ENCODE measurements around the gene CFAP92. TPM values are rescaled to one million over a fixed set of nuclear protein-coding genes. Genes with fewer than 3 reads are reported as not detected.

Gene CFAP92
- total RNA-seq, 1 experiment from 2014 or later = 0.18 TPM

DNA sequence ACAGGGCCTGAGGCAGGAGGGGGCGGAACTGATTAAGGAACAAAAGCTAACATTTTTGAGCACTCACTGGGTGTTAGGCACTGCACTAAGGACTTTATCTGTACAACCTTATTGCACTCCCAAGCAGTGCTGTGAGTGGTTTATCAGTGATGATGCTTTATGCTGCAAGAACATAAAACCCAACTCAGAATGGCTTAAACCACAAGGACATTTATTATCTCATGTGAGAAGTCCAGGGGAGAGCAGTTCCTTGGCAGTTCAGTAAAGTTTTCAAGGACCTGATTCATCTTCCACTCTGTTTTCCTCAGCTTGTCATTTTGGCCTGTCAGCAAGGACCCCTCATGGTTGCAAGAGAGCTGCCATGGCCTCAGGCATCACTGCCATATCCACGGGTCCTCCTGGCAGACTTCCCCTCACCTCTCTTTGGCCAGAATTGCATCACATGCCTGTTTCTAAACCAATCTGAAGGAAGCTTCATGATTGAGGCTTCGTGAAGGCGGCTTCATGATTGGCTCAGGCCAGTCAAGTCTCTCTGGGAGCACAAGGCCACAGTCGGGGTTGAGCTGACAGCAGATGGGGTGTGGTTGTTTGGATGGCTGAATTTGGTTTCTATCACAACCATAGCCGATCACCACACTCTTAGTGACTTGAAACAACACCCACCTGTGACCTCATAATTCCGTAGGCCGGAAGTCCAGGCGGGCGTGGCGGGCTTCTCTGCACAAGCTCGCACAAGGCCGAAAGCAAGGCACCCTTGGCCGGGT lies 23.0 kb upstream of the CFAP92 start:
- no peaks in the 10 kb centered on the region for H3K27me3 ChIP-seq (ENCODE audit: control insufficient read depth, insufficient read depth, low read length)
- no peaks in the 10 kb centered on the region for H3K9me3 ChIP-seq (ENCODE audit: control insufficient read depth, insufficient read depth, low read depth, low read length)
- no peak overlapping the region for H3K4me3 ChIP-seq (ENCODE audit: low read depth in 2 of 2, low read length in 2 of 2)
- TF ChIP-seq TCF7L2 (IDR thresholded peaks at IDR 0.05; ENCODE audit: low read depth, low read length) = no peak
- ChIA-PET CTCF (interaction anchor here (0.7 to 1.3 kb wide), 4 partner anchors 35 to 229 kb away, joined by 3 to 22 read pairs (median 4); no protein-coding TSS in a partner anchor), POLR2A (interaction anchor here (0.6 kb wide), 1 partner anchor 47 kb away, joined by 9 read pairs; no protein-coding TSS in a partner anchor)
- BruUV-seq (replicated peaks) = no TSS peak
- ATAC-seq (no peak), DNase-seq (ENCODE audit: low read depth, low spot score) (no peak)
- in situ Hi-C loops (cut with HindIII; ENCODE audit: low pct_unique_long_range_greater_than_20kb, low sequenced_read_pairs) (no loop called here), intact Hi-C loops (cut with micrococcal nuclease; ENCODE audit: unreplicated experiment) (no loop called here)
- no peaks in the 10 kb centered on the region for H3K4me1 ChIP-seq (ENCODE audit: control insufficient read depth, insufficient read depth, low read length)
- H3K36me3 ChIP-seq (ENCODE audit: control insufficient read depth, insufficient read depth, low read length) = no peaks in the 10 kb centered on the region
- no peak overlapping the region for H3K27ac ChIP-seq (ENCODE audit: low read length)

DNA sequence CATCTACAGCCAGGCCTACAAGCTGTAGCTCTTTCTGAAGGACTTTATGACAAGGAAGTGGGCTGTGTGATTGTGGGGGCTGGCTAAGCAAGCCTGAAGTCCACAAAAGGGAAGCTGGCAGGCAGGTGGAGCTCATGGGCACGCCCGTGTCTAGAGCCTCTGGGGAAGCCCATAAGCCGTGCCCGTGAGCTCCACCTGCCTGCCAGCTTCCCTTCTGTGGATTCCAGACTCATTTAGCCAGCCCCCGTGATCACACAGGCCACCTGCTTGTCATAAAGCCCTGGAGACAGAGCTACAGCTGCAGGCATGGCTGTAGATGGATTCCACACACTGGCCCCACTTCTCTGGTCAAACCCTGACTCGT lies 22.5 kb upstream of the CFAP92 start:
- TF ChIP-seq SIN3A (IDR thresholded peaks at IDR 0.05; ENCODE audit: borderline replicate concordance, insufficient read depth, low read depth, low read length) = no peak
- ATAC-seq = peak; percentile 38; the same call in 1 of the 2 replicates
- no peaks in the 10 kb centered on the region for H3K36me3 ChIP-seq (ENCODE audit: control insufficient read depth, insufficient read depth, low read length)
- intact Hi-C loops (cut with micrococcal nuclease; ENCODE audit: unreplicated experiment) (no loop called here), in situ Hi-C loops (cut with HindIII; ENCODE audit: low pct_unique_long_range_greater_than_20kb, low sequenced_read_pairs) (no loop called here)
- ChIA-PET POLR2A (interaction anchor here (0.6 to 1.4 kb wide), 2 partner anchors 22 to 48 kb away, joined by 4 to 9 read pairs; partner anchors contain the start of gene CFAP92), CTCF (interaction anchor here (0.6 to 1.3 kb wide), 5 partner anchors 36 to 229 kb away, joined by 3 to 22 read pairs (median 4); no protein-coding TSS in a partner anchor)
- BruUV-seq (replicated peaks) = no TSS peak
- no peak overlapping the region for H3K4me3 ChIP-seq (ENCODE audit: low read depth in 2 of 2, low read length in 2 of 2)
- no peak overlapping the region; the same call in 1 of the 2 replicates for H3K27ac ChIP-seq (ENCODE audit: low read length)
- no peaks in the 10 kb centered on the region for H3K27me3 ChIP-seq (ENCODE audit: control insufficient read depth, insufficient read depth, low read length)
- no peak for DNase-seq (ENCODE audit: low read depth, low spot score)
- no peaks in the 10 kb centered on the region for H3K4me1 ChIP-seq (ENCODE audit: control insufficient read depth, insufficient read depth, low read length)
- no peaks in the 10 kb centered on the region for H3K9me3 ChIP-seq (ENCODE audit: control insufficient read depth, insufficient read depth, low read depth, low read length)

GRCh38 chr3:129015388-129016105 lies 21.7 kb upstream of the CFAP92 start:
- Histone ChIP-seq H3K4me1 (ENCODE audit: control insufficient read depth, insufficient read depth, low read length) (no peaks in the 10 kb centered on the region), H3K9me3 (ENCODE audit: control insufficient read depth, insufficient read depth, low read depth, low read length) (no peaks in the 10 kb centered on the region), H3K4me3 (ENCODE audit: low read depth in 2 of 2, low read length in 2 of 2) (no peak overlapping the region), H3K36me3 (ENCODE audit: control insufficient read depth, insufficient read depth, low read length) (no peaks in the 10 kb centered on the region), H3K27me3 (ENCODE audit: control insufficient read depth, insufficient read depth, low read length) (no peaks in the 10 kb centered on the region), H3K27ac (ENCODE audit: low read length) (no peak overlapping the region; the same call in 1 of the 2 replicates)
- CTCF ChIA-PET = interaction anchor here (0.6 to 1.3 kb wide), 5 partner anchors 45 to 230 kb away, joined by 3 to 22 read pairs (median 4); no protein-coding TSS in a partner anchor
- POLR2A ChIA-PET = interaction anchor here (1.4 kb wide), 1 partner anchor 22 kb away, joined by 4 read pairs; the partner anchor contains the start of gene CFAP92
- intact Hi-C loops (cut with micrococcal nuclease; ENCODE audit: unreplicated experiment) = no loop called here
- ATAC-seq (no peak), DNase-seq (ENCODE audit: low read depth, low spot score) (no peak)
- in situ Hi-C loops (cut with HindIII; ENCODE audit: low pct_unique_long_range_greater_than_20kb, low sequenced_read_pairs) = no loop called here
- TF ChIP-seq, protein P1, sequence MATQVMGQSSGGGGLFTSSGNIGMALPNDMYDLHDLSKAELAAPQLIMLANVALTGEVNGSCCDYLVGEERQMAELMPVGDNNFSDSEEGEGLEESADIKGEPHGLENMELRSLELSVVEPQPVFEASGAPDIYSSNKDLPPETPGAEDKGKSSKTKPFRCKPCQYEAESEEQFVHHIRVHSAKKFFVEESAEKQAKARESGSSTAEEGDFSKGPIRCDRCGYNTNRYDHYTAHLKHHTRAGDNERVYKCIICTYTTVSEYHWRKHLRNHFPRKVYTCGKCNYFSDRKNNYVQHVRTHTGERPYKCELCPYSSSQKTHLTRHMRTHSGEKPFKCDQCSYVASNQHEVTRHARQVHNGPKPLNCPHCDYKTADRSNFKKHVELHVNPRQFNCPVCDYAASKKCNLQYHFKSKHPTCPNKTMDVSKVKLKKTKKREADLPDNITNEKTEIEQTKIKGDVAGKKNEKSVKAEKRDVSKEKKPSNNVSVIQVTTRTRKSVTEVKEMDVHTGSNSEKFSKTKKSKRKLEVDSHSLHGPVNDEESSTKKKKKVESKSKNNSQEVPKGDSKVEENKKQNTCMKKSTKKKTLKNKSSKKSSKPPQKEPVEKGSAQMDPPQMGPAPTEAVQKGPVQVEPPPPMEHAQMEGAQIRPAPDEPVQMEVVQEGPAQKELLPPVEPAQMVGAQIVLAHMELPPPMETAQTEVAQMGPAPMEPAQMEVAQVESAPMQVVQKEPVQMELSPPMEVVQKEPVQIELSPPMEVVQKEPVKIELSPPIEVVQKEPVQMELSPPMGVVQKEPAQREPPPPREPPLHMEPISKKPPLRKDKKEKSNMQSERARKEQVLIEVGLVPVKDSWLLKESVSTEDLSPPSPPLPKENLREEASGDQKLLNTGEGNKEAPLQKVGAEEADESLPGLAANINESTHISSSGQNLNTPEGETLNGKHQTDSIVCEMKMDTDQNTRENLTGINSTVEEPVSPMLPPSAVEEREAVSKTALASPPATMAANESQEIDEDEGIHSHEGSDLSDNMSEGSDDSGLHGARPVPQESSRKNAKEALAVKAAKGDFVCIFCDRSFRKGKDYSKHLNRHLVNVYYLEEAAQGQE (IDR thresholded peaks at IDR 0.05; ENCODE audit: insufficient read depth in 1 of 2, low read depth in 2 of 2, low read length in 1 of 2) = no peak
- no peak for TF ChIP-seq SIN3A (IDR thresholded peaks at IDR 0.05; ENCODE audit: borderline replicate concordance, insufficient read depth, low read depth, low read length)
- TF ChIP-seq POLR2AphosphoS5 (IDR thresholded peaks at IDR 0.05; ENCODE audit: low read depth, low read length) = no peak
- TF ChIP-seq TCF7L2 (IDR thresholded peaks at IDR 0.05; ENCODE audit: low read depth, low read length) = no peak
- no peak for TF ChIP-seq CTCF (IDR thresholded peaks at IDR 0.05)
- no TSS peak for BruUV-seq (replicated peaks)

All from Panc1 (cell line).